ENCODE measurements around the gene GSDME.

GSDME gene

DNA sequence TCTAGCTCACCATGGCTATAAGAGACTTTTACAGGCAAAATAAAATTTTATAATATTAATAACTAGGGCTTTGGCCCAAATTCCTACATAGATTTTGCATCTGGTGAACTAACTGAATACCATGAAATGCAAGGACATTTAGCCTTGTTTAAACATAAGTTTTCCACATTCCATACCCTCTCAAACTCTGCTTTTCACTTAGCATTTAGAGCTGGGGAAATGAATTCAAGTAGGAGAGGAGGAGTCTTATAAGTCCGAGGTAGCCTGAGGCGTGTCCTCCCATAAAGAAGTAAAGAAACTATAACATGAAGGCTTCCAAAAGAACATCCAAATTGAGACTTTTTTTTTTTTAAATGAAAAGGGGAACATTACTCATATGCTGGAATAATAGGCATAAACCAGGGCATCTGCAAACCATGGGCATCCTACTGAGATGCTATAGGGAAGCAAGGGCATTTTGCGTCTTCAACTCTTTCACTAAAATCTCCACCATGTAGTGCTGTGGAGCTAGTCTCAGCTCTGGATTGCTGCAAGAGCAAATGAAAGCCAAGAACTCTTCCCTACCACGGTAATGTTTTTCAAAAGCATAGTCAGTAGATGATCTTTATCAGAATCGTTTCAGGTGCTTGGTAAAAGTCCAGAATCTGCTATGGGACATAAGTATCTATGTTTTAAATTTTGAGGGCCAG, 104.9 kb downstream of the GSDME start:
- no peak for DNase-seq (ENCODE audit: low spot score)

Data from kidney capillary endothelial cell (primary cell).